Mucosa of descending colon (tissue), 3 donors: Measurements from ENCODE around the gene SCN8A. TPM values are rescaled to one million over a fixed set of nuclear protein-coding genes. Genes with fewer than 3 reads are reported as not detected.
A peak's percentile ranks its signal among the peaks of the same experiment; 100 is the strongest.
"Not testable (repeated sequence)": the region's sequence is repeated elsewhere in the genome, so short reads cannot be mapped to it uniquely, and the experiment has no call there.

Experiments used
- ATAC-seq: fragments of 200-7000 bp; cut with Tn5 transposase; one replicate; pipeline ENCODE4 v1.9.1; 2020; ENCODE audit warnings: mild to moderate bottlenecking, moderate library complexity
- DNase-seq, 3 donors: peaks; one replicate each; pipeline ENCODE4 v3.0.0-alpha.2; 2020
- H3K36me3 ChIP-seq: fragments of 200-600 bp; one replicate; pipeline ENCODE4 v1.8.0; 2021; ENCODE audit warnings: low read depth, mild to moderate bottlenecking
- H3K4me1 ChIP-seq: fragments of 200-600 bp; one replicate; pipeline ENCODE4 v1.8.0; 2021; ENCODE audit warnings: low read depth, mild to moderate bottlenecking
- H3K4me3 ChIP-seq: fragments of 200-600 bp; one replicate; pipeline ENCODE4 v1.8.0; 2021; ENCODE audit warnings: mild to moderate bottlenecking
- H3K9me3 ChIP-seq: fragments of 200-600 bp; one replicate; pipeline ENCODE4 v1.8.0; 2021; ENCODE audit warnings: mild to moderate bottlenecking
- CTCF ChIP-seq: fragments of 200-600 bp; IDR thresholded peaks from one replicate; pipeline ENCODE4 v1.8.0; 2022; ENCODE audit warnings: antibody characterized with exemption, mild to moderate bottlenecking
- intact Hi-C, 2 donors: fragments of 100-400 bp; cut with DNase I in 1 of 2; cut with micrococcal nuclease in 1 of 2; formaldehyde crosslinking; loops; one replicate each; pipeline versions ENCODE4 v1.11.0 to v1.11.1; 2022; cut with DNase I, micrococcal nuclease
- long read RNA-seq, 2 donors: library from polyadenylated mRNA; unstranded; transcript quantifications; one replicate each; pipeline ENCODE4 v2.0.0, GENCODE V29; 2019 to 2021
- total RNA-seq, 3 donors: library from RNA; stranded (reverse); fragmentation: NEBNext Ultra II Directional in 2 of 3; extraction: Animal tissue kit (Norgen Biotek cat#: 25700) in 2 of 3; gene quantifications; one replicate each; pipeline versions ENCODE4 v1.2.1 to v1.2.4, GENCODE V29; 2021 to 2023
- donor health status: DM: no; HTN: no; CAD: no; lungs with moderate emphysema.
- donor health status: DM: no; HTN: no; CAD: no.
- donor health status: DM: no; HTN: yes; CAD: no.

SCN8A gene
- total RNA-seq: 1 to 10 TPM; 2.7 to 5.2 (median 3.6) TPM
- long read RNA-seq, donor 1: 0 reads
- long read RNA-seq, donor 2, partial matches to known transcripts: 0 of 1 reads
- long read RNA-seq, donor 2, other reads (novel, unspliced or antisense): 1 of 1 reads

GRCh38 chr12:51591016-51591901 is at the start of gene SCN8A:
SCN8A (plus strand) TSS chr12:51591233; CDS start chr12:51662818, 71,585 bp downstream.
- H3K9me3 ChIP-seq: no peaks in the 10 kb centered on the region
- peak within 1 kb of the TSS; percentile 13 for H3K4me3 ChIP-seq
- peaks cover 6% of the 10 kb centered on the region for H3K4me1 ChIP-seq
- H3K36me3 ChIP-seq: no peaks in the 10 kb centered on the region
- intact Hi-C loops: no loop called here
- no peak for TF ChIP-seq CTCF
- DNase-seq (peak in 2 of 3 donors; percentile 41 to 49), ATAC-seq (peak; percentile 68)

- Histone ChIP-seq H3K9me3 (no peaks in the 10 kb centered on the region), H3K4me1 (no peaks in the 10 kb centered on the region), H3K36me3 (no peaks in the 10 kb centered on the region), H3K4me3 (no peak overlapping the region)
- intact Hi-C loops: no loop called here
- DNase-seq (no peak), ATAC-seq (no peak)
- TF ChIP-seq CTCF: no peak
Measured at GRCh38 chr12:51546097-51546496, 44.9 kb upstream of the SCN8A start.

GRCh38 chr12:51547606-51548005 is 43.4 kb upstream of the SCN8A start:
- Histone ChIP-seq H3K4me3 (no peak overlapping the region), H3K36me3 (no peaks in the 10 kb centered on the region), H3K4me1 (no peaks in the 10 kb centered on the region), H3K9me3 (no peaks in the 10 kb centered on the region)
- ATAC-seq: no peak
- DNase-seq: no peak
- intact Hi-C loops: no loop called here
- no peak for TF ChIP-seq CTCF

- Histone ChIP-seq H3K9me3 (no peaks in the 10 kb centered on the region), H3K4me3 (no peak overlapping the region), H3K4me1 (no peaks in the 10 kb centered on the region), H3K36me3 (no peaks in the 10 kb centered on the region)
- ATAC-seq (no peak), DNase-seq (no peak)
- intact Hi-C loops: no loop called here
- TF ChIP-seq CTCF: no peak
Measured at GRCh38 chr12:51548241-51548640, 42.8 kb upstream of the SCN8A start.

GRCh38 chr12:51549637-51550036 is 41.4 kb upstream of the SCN8A start:
- no peak for TF ChIP-seq CTCF
- Histone ChIP-seq H3K9me3 (no peaks in the 10 kb centered on the region), H3K36me3 (no peaks in the 10 kb centered on the region), H3K4me3 (no peak overlapping the region), H3K4me1 (no peaks in the 10 kb centered on the region)
- DNase-seq (no peak), ATAC-seq (no peak)
- intact Hi-C loops: no loop called here

- H3K4me3 ChIP-seq, H3K9me3 ChIP-seq, ATAC-seq, H3K4me1 ChIP-seq, intact Hi-C loops, H3K36me3 ChIP-seq: not testable (repeated sequence)
- DNase-seq: peak in 2 of 3 donors; percentile 11 to 44
Measured at GRCh38 chr12:51568271-51569032, 22.6 kb upstream of the SCN8A start.
